HEK293 (cell line): ENCODE results near the gene ABHD5.
A peak's percentile ranks its signal among the peaks of the same experiment; 100 is the strongest.

ENCODE experiments used
- CTCF ChIA-PET: fragments of 350-600 bp; formaldehyde crosslinking; extraction: SDS; loops from one replicate; lab custom pipeline; 2021; ENCODE audit warnings: antibody characterized with exemption; lab: Yijun Ruan, JAX
- POLR2A ChIA-PET: fragments of 300-600 bp; formaldehyde crosslinking; extraction: SDS; loops from one replicate; lab custom pipeline; 2020; ENCODE audit warnings: antibody characterized with exemption, inconsistent platforms; lab: Yijun Ruan, JAX
- H3K27ac ChIP-seq: fragments of 200-500 bp; sonication (Bioruptor generic); 2 replicates; pipeline ENCODE4 v1.5.1; 2014; ENCODE audit warnings: low read depth, low read length, control low read depth, inconsistent platforms; ENCODE audit errors: extremely low read depth
- H3K36me3 ChIP-seq, 2 experiments: fragments of 200-500 bp in 1 of 2; sonication (Bioruptor generic) in 1 of 2; 1 replicate in 1 of 2; 2 replicates in 1 of 2; pipeline ENCODE4 v1.5.1; 2014 to 2017; ENCODE audit warnings: inconsistent platforms in 2 of 2, low read length in 2 of 2; ENCODE audit not compliant: control insufficient read depth in 2 of 2, insufficient read depth in 1 of 2
- H3K4me1 ChIP-seq: fragments of 200-500 bp; sonication (Bioruptor generic); 2 replicates; pipeline ENCODE4 v1.5.1; 2014; ENCODE audit warnings: mild to moderate bottlenecking, low read length, inconsistent platforms; ENCODE audit not compliant: control insufficient read depth, insufficient read depth
- H3K4me3 ChIP-seq: 2 replicates; pipeline ENCODE4 v1.5.1; 2011; ENCODE audit warnings: low read depth, mild to moderate bottlenecking, control low read depth, low read length, moderate library complexity
- H3K9me3 ChIP-seq: fragments of 200-500 bp; sonication (Bioruptor generic); 2 replicates; pipeline ENCODE4 v1.5.1; 2014; ENCODE audit warnings: low read depth, low read length, inconsistent platforms; ENCODE audit not compliant: control insufficient read depth, insufficient read depth
- EGR2 ChIP-seq: fragments of 450-650 bp; formaldehyde crosslinking; IDR thresholded peaks from 2 replicates; pipeline ENCODE4 v1.5.1; 2016; ENCODE audit warnings: low read depth, missing biosample characterization, missing genetic modification characterization
- FEZF1 ChIP-seq: fragments of 450-650 bp; formaldehyde crosslinking; IDR thresholded peaks from 2 replicates; pipeline ENCODE4 v1.5.1; 2016; ENCODE audit warnings: missing biosample characterization, missing genetic modification characterization
- GLIS1 ChIP-seq: fragments of 450-650 bp; formaldehyde crosslinking; IDR thresholded peaks from 2 replicates; pipeline ENCODE4 v1.5.1; 2016; ENCODE audit warnings: missing biosample characterization, missing genetic modification characterization
- KLF1 ChIP-seq: fragments of 450-650 bp; formaldehyde crosslinking; IDR thresholded peaks from 2 replicates; pipeline ENCODE4 v1.5.1; 2016; ENCODE audit warnings: missing biosample characterization, missing genetic modification characterization
- KLF9 ChIP-seq: fragments of 450-650 bp; formaldehyde crosslinking; IDR thresholded peaks from 2 replicates; pipeline ENCODE4 v1.5.1; 2016; ENCODE audit warnings: missing biosample characterization, missing genetic modification characterization, low read depth
- SP2 ChIP-seq: fragments of 450-650 bp; formaldehyde crosslinking; IDR thresholded peaks from 2 replicates; pipeline ENCODE4 v1.5.1; 2016; ENCODE audit warnings: missing biosample characterization, missing genetic modification characterization
- SP7 ChIP-seq: fragments of 450-650 bp; formaldehyde crosslinking; IDR thresholded peaks from 2 replicates; pipeline ENCODE4 v1.5.1; 2016; ENCODE audit warnings: missing biosample characterization, missing genetic modification characterization
- ZBTB17 ChIP-seq: fragments of 450-650 bp; formaldehyde crosslinking; IDR thresholded peaks from 2 replicates; pipeline ENCODE4 v1.5.1; 2016; ENCODE audit warnings: missing biosample characterization, missing genetic modification characterization
- ZBTB21 ChIP-seq: fragments of 450-650 bp; formaldehyde crosslinking; IDR thresholded peaks from 2 replicates; pipeline ENCODE4 v1.5.1; 2017; ENCODE audit warnings: missing biosample characterization, missing genetic modification characterization
- ZFHX2 ChIP-seq: fragments of 450-650 bp; formaldehyde crosslinking; conservative IDR thresholded peaks from 2 replicates; pipeline ENCODE4 v1.5.1; 2016; ENCODE audit warnings: missing biosample characterization, missing genetic modification characterization
- ZNF19 ChIP-seq: fragments of 450-650 bp; formaldehyde crosslinking; IDR thresholded peaks from 2 replicates; pipeline ENCODE4; 2016; ENCODE audit warnings: missing biosample characterization, missing genetic modification characterization, low read depth
- ZNF292 ChIP-seq: fragments of 450-650 bp; formaldehyde crosslinking; IDR thresholded peaks from 2 replicates; pipeline ENCODE4 v1.5.1; 2016; ENCODE audit warnings: low read depth, missing biosample characterization, missing genetic modification characterization, borderline replicate concordance
- ZNF324 ChIP-seq: fragments of 450-650 bp; formaldehyde crosslinking; IDR thresholded peaks from 2 replicates; pipeline ENCODE4 v1.5.1; 2016; ENCODE audit warnings: missing biosample characterization, missing genetic modification characterization
- ZNF335 ChIP-seq: fragments of 450-650 bp; formaldehyde crosslinking; conservative IDR thresholded peaks from 2 replicates; pipeline ENCODE4 v1.5.1; 2016; ENCODE audit warnings: missing biosample characterization, missing genetic modification characterization
- ZNF366 ChIP-seq: fragments of 450-650 bp; formaldehyde crosslinking; conservative IDR thresholded peaks from 2 replicates; pipeline ENCODE4 v1.5.1; 2016; ENCODE audit warnings: missing biosample characterization, missing genetic modification characterization
- ZNF473 ChIP-seq: fragments of 450-650 bp; formaldehyde crosslinking; IDR thresholded peaks from 2 replicates; pipeline ENCODE4 v1.5.1; 2017; ENCODE audit warnings: missing biosample characterization, missing genetic modification characterization
- ZNF624 ChIP-seq: fragments of 450-650 bp; formaldehyde crosslinking; IDR thresholded peaks from 2 replicates; pipeline ENCODE4 v1.5.1; 2017; ENCODE audit warnings: missing biosample characterization, missing genetic modification characterization
- ZNF629 ChIP-seq: fragments of 450-650 bp; formaldehyde crosslinking; IDR thresholded peaks from 2 replicates; pipeline ENCODE4 v1.5.1; 2017; ENCODE audit warnings: missing biosample characterization, missing genetic modification characterization
- ZNF660 ChIP-seq: fragments of 450-650 bp; IDR thresholded peaks from 2 replicates; pipeline ENCODE4 v1.5.1; 2018; ENCODE audit warnings: missing biosample characterization, mild to moderate bottlenecking, missing genetic modification characterization
- ZNF664 ChIP-seq: fragments of 450-650 bp; formaldehyde crosslinking; IDR thresholded peaks from 2 replicates; pipeline ENCODE4 v1.5.1; 2016; ENCODE audit warnings: missing biosample characterization, missing genetic modification characterization
- ZNF677 ChIP-seq: fragments of 450-650 bp; IDR thresholded peaks from 2 replicates; pipeline ENCODE4 v1.5.0; 2018; ENCODE audit warnings: missing biosample characterization, mild to moderate bottlenecking, missing genetic modification characterization, moderate library complexity
- ZNF768 ChIP-seq: fragments of 450-650 bp; formaldehyde crosslinking; IDR thresholded peaks from 2 replicates; pipeline ENCODE4 v1.5.1; 2018; ENCODE audit warnings: missing biosample characterization, mild to moderate bottlenecking, missing genetic modification characterization
- TF ChIP-seq, protein P1 (sequence below): fragments of 450-650 bp; formaldehyde crosslinking; IDR thresholded peaks from 2 replicates; pipeline ENCODE4 v1.5.1; 2016; ENCODE audit warnings: missing biosample characterization, missing genetic modification characterization
- TF ChIP-seq, protein P2 (sequence below): fragments of 450-650 bp; formaldehyde crosslinking; IDR thresholded peaks from 2 replicates; pipeline ENCODE4 v1.5.1; 2017; ENCODE audit warnings: missing biosample characterization, missing genetic modification characterization
- TF ChIP-seq, protein P3 (sequence below): fragments of 450-650 bp; formaldehyde crosslinking; IDR thresholded peaks from 2 replicates; pipeline ENCODE4 v1.5.1; 2016; ENCODE audit warnings: missing biosample characterization, missing genetic modification characterization
- TF ChIP-seq, protein P4 (sequence below): fragments of 450-650 bp; formaldehyde crosslinking; IDR thresholded peaks from 2 replicates; pipeline ENCODE4 v1.5.1; 2016; ENCODE audit warnings: missing biosample characterization, missing genetic modification characterization
- TF ChIP-seq, protein P5 (sequence below): fragments of 450-650 bp; formaldehyde crosslinking; IDR thresholded peaks from 2 replicates; pipeline ENCODE4 v1.5.1; 2016; ENCODE audit warnings: missing biosample characterization, missing genetic modification characterization
- TF ChIP-seq, protein P6 (sequence below): fragments of 450-650 bp; formaldehyde crosslinking; IDR thresholded peaks from 2 replicates; pipeline ENCODE4 v1.5.1; 2016; ENCODE audit warnings: missing biosample characterization, missing genetic modification characterization

ABHD5 gene

DNA sequence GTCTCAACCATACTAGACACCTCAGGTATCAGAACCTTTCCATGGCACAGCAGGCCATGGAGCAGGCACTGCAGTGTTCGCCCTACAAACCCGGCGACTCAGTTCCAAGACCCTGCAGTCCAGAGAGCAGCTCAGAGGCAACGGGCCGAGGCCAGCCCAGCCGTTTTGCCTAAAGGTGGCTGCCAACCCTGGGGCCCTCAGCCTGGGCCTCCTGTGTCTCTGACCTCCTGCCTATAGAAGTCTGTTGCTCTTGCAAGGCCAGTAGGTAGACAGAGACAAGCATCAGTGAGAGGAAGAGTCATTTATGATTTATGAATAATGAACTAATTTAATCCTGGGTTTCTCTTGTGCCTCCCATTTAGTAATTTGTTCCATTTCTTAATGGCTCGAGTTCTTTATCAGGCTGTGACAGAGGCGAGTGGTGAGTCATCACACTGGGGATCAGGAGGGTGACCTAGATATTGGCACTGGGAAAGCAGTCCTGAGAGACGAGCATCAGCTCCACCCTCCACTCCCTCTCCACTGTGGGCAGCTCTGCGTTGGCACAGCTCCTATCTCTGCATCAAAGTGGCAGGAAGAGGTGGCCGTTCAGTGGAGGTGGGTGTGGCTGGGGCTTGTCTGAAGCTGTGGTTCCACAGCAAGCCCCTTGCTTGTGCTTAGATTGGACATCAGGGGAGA lies 79.8 kb downstream of the ABHD5 start:
- no peaks in the 10 kb centered on the region for H3K4me1 ChIP-seq
- peak; percentile 61 for TF ChIP-seq KLF1 (tag by site-specific recombination)
- 0 out of 2 replicates have a peak, but pooled peaks have one; percentile 20 for TF ChIP-seq ZBTB17 (tag by site-specific recombination)
- peak; percentile 69 for TF ChIP-seq ZFHX2 (tag by site-specific recombination)
- TF ChIP-seq ZNF292 (tag by site-specific recombination): no peak
- peak; percentile 34; the same call in 1 of the 2 replicates for TF ChIP-seq ZNF629 (tag by site-specific recombination)
- no peak for TF ChIP-seq ZNF324 (tag by site-specific recombination)
- TF ChIP-seq, protein P1, sequence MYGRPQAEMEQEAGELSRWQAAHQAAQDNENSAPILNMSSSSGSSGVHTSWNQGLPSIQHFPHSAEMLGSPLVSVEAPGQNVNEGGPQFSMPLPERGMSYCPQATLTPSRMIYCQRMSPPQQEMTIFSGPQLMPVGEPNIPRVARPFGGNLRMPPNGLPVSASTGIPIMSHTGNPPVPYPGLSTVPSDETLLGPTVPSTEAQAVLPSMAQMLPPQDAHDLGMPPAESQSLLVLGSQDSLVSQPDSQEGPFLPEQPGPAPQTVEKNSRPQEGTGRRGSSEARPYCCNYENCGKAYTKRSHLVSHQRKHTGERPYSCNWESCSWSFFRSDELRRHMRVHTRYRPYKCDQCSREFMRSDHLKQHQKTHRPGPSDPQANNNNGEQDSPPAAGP (tag by site-specific recombination): 0 out of 2 replicates have a peak, but pooled peaks have one; percentile 75
- no peak for TF ChIP-seq ZNF473 (tag by site-specific recombination)
- TF ChIP-seq, protein P2, sequence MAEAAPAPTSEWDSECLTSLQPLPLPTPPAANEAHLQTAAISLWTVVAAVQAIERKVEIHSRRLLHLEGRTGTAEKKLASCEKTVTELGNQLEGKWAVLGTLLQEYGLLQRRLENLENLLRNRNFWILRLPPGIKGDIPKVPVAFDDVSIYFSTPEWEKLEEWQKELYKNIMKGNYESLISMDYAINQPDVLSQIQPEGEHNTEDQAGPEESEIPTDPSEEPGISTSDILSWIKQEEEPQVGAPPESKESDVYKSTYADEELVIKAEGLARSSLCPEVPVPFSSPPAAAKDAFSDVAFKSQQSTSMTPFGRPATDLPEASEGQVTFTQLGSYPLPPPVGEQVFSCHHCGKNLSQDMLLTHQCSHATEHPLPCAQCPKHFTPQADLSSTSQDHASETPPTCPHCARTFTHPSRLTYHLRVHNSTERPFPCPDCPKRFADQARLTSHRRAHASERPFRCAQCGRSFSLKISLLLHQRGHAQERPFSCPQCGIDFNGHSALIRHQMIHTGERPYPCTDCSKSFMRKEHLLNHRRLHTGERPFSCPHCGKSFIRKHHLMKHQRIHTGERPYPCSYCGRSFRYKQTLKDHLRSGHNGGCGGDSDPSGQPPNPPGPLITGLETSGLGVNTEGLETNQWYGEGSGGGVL (tag by site-specific recombination): peak; percentile 74
- TF ChIP-seq, protein P3, sequence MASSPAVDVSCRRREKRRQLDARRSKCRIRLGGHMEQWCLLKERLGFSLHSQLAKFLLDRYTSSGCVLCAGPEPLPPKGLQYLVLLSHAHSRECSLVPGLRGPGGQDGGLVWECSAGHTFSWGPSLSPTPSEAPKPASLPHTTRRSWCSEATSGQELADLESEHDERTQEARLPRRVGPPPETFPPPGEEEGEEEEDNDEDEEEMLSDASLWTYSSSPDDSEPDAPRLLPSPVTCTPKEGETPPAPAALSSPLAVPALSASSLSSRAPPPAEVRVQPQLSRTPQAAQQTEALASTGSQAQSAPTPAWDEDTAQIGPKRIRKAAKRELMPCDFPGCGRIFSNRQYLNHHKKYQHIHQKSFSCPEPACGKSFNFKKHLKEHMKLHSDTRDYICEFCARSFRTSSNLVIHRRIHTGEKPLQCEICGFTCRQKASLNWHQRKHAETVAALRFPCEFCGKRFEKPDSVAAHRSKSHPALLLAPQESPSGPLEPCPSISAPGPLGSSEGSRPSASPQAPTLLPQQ (tag by site-specific recombination): 0 out of 2 replicates have a peak, but pooled peaks have one; percentile 17
- no peak for TF ChIP-seq ZNF768 (tag by site-specific recombination)
- TF ChIP-seq SP7: peak; percentile 53; the same call in 1 of the 2 replicates
- no peak for TF ChIP-seq ZNF677 (tag by site-specific recombination)
- peak; percentile 43 for TF ChIP-seq ZNF366
- no peak for TF ChIP-seq ZNF624
- peak; percentile 22 for TF ChIP-seq SP2
- no peak for TF ChIP-seq ZNF664
- TF ChIP-seq, protein P4, sequence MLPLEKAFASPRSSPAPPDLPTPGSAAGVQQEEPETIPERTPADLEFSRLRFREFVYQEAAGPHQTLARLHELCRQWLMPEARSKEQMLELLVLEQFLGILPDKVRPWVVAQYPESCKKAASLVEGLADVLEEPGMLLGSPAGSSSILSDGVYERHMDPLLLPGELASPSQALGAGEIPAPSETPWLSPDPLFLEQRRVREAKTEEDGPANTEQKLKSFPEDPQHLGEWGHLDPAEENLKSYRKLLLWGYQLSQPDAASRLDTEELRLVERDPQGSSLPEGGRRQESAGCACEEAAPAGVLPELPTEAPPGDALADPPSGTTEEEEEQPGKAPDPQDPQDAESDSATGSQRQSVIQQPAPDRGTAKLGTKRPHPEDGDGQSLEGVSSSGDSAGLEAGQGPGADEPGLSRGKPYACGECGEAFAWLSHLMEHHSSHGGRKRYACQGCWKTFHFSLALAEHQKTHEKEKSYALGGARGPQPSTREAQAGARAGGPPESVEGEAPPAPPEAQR (tag by site-specific recombination): no peak
- peak; percentile 43; the same call in 1 of the 2 replicates for TF ChIP-seq KLF9 (tag by site-specific recombination)
- TF ChIP-seq ZNF19 (tag by site-specific recombination): no peak
- TF ChIP-seq, protein P5, sequence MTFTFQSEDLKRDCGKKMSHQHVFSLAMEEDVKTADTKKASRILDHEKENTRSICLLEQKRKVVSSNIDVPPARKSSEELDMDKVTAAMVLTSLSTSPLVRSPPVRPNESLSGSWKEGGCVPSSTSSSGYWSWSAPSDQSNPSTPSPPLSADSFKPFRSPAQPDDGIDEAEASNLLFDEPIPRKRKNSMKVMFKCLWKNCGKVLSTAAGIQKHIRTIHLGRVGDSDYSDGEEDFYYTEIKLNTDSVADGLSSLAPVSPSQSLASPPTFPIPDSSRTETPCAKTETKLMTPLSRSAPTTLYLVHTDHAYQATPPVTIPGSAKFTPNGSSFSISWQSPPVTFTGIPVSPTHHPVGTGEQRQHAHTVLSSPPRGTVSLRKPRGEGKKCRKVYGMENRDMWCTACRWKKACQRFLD (tag by site-specific recombination): no peak
- TF ChIP-seq ZNF335 (tag by site-specific recombination): 0 out of 2 replicates have a peak, but pooled peaks have one; percentile 36
- TF ChIP-seq, protein P6, sequence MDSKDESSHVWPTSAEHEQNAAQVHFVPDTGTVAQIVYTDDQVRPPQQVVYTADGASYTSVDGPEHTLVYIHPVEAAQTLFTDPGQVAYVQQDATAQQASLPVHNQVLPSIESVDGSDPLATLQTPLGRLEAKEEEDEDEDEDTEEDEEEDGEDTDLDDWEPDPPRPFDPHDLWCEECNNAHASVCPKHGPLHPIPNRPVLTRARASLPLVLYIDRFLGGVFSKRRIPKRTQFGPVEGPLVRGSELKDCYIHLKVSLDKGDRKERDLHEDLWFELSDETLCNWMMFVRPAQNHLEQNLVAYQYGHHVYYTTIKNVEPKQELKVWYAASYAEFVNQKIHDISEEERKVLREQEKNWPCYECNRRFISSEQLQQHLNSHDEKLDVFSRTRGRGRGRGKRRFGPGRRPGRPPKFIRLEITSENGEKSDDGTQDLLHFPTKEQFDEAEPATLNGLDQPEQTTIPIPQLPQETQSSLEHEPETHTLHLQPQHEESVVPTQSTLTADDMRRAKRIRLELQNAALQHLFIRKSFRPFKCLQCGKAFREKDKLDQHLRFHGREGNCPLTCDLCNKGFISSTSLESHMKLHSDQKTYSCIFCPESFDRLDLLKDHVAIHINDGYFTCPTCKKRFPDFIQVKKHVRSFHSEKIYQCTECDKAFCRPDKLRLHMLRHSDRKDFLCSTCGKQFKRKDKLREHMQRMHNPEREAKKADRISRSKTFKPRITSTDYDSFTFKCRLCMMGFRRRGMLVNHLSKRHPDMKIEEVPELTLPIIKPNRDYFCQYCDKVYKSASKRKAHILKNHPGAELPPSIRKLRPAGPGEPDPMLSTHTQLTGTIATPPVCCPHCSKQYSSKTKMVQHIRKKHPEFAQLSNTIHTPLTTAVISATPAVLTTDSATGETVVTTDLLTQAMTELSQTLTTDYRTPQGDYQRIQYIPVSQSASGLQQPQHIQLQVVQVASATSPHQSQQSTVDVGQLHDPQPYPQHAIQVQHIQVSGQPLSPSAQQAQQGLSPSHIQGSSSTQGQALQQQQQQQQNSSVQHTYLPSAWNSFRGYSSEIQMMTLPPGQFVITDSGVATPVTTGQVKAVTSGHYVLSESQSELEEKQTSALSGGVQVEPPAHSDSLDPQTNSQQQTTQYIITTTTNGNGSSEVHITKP (tag by site-specific recombination): peak; percentile 36; the same call in 1 of the 2 replicates
- TF ChIP-seq FEZF1: peak; percentile 60
- 0 out of 2 replicates have a peak, but pooled peaks have one; percentile 38 for TF ChIP-seq EGR2 (tag by site-specific recombination)
- TF ChIP-seq ZBTB21: peak; percentile 25; the same call in 1 of the 2 replicates
- TF ChIP-seq ZNF660 (tag by site-specific recombination): no peak
- no peak for TF ChIP-seq GLIS1 (tag by site-specific recombination)

More for the DNA sequence above, 79.8 kb downstream of the ABHD5 start:
- Histone ChIP-seq H3K4me3 (no peak overlapping the region), H3K36me3 (no peaks in the 10 kb centered on the region), H3K27ac (no peak overlapping the region), H3K9me3 (no peaks in the 10 kb centered on the region)
- ChIA-PET POLR2A (no interaction called here), CTCF (no interaction called here)
